Smooth muscle cell (in vitro differentiated cells): Measurements from ENCODE around the gene MYL6. TPM values are rescaled to one million over a fixed set of nuclear protein-coding genes. Genes with fewer than 3 reads are reported as not detected.

Source experiments
- DNase-seq: peaks from one replicate; lab custom pipeline; 2025; ENCODE audit not compliant: unreplicated experiment; lab: John Stamatoyannopoulos, UW
- H2AFZ ChIP-seq: fragments of 200-600 bp; sonication (generic); 2 replicates; pipeline ENCODE4 v1.6.0; 2016; ENCODE audit warnings: antibody characterized with exemption, low read depth, mild to moderate bottlenecking
- H3F3A ChIP-seq: fragments of 200-600 bp; sonication (generic); 2 replicates; pipeline ENCODE4 v1.6.0; 2017; ENCODE audit warnings: antibody characterized with exemption, low read depth
- H3K27ac ChIP-seq: fragments of 200-600 bp; sonication (generic); 2 replicates; pipeline ENCODE4 v1.5.1; 2016; ENCODE audit warnings: low read depth, mild to moderate bottlenecking
- H3K27me3 ChIP-seq: fragments of 200-600 bp; sonication (generic); 2 replicates; pipeline ENCODE4 v1.6.1; 2016; ENCODE audit warnings: low read depth, mild to moderate bottlenecking
- H3K36me3 ChIP-seq: fragments of 200-600 bp; sonication (generic); 2 replicates; pipeline ENCODE4 v1.5.1; 2016; ENCODE audit warnings: low read depth
- H3K4me1 ChIP-seq: fragments of 200-600 bp; sonication (generic); 2 replicates; pipeline ENCODE4 v1.5.1; 2016; ENCODE audit warnings: low read depth
- H3K4me2 ChIP-seq: fragments of 200-600 bp; sonication (generic); 2 replicates; pipeline ENCODE4 v1.6.0; 2016; ENCODE audit warnings: mild to moderate bottlenecking
- H3K4me3 ChIP-seq: fragments of 200-600 bp; sonication (generic); 2 replicates; pipeline ENCODE4 v1.5.1; 2016; ENCODE audit warnings: mild to moderate bottlenecking
- H3K79me2 ChIP-seq: fragments of 200-600 bp; sonication (generic); 2 replicates; pipeline ENCODE4 v1.6.0; 2016; ENCODE audit warnings: low read depth, mild to moderate bottlenecking
- H3K9ac ChIP-seq: fragments of 200-600 bp; sonication (generic); 2 replicates; pipeline ENCODE4 v1.6.0; 2016; ENCODE audit warnings: low read depth
- H3K9me3 ChIP-seq: fragments of 200-600 bp; sonication (generic); replicated peaks from 2 replicates; pipeline ENCODE4 v1.5.1; 2016; ENCODE audit warnings: low read depth
- H4K20me1 ChIP-seq: fragments of 200-600 bp; sonication (generic); 2 replicates; pipeline ENCODE4 v1.6.0; 2016; ENCODE audit warnings: low read depth
- WGBS: methylation state at CpG from one replicate; pipeline ENCODE4 v1.1.7; 2016; ENCODE audit warnings: low lambda C conversion rate; 5-methylcytosine and 5-hydroxymethylcytosine counted together
- polyA plus RNA-seq: library from polyadenylated mRNA; unstranded; fragments of >200 nt; fragmentation: Nextera tagmentation; extraction: Ambion mirVana; gene quantifications from 2 replicates; pipeline ENCODE4 v1.2.1, GENCODE V29; 2016
- total RNA-seq: library from RNA; depleted of rRNA; stranded (reverse); fragments of >200 nt; gene quantifications from 2 replicates; pipeline ENCODE4 v1.2.3, GENCODE V29; 2014
- TF ChIP-seq, protein P1 (sequence below): fragments of 200-600 bp; sonication (generic); IDR thresholded peaks from 2 replicates; pipeline ENCODE4 v1.5.1; 2017; ENCODE audit warnings: borderline replicate concordance, mild to moderate bottlenecking, antibody characterized with exemption; ENCODE audit not compliant: insufficient read depth, poor library complexity, severe bottlenecking

Gene MYL6
- 2,329 and 2,776 TPM in 2 replicates for total RNA-seq
- polyA plus RNA-seq = 4,165 and 4,181 TPM in 2 replicates

DNA sequence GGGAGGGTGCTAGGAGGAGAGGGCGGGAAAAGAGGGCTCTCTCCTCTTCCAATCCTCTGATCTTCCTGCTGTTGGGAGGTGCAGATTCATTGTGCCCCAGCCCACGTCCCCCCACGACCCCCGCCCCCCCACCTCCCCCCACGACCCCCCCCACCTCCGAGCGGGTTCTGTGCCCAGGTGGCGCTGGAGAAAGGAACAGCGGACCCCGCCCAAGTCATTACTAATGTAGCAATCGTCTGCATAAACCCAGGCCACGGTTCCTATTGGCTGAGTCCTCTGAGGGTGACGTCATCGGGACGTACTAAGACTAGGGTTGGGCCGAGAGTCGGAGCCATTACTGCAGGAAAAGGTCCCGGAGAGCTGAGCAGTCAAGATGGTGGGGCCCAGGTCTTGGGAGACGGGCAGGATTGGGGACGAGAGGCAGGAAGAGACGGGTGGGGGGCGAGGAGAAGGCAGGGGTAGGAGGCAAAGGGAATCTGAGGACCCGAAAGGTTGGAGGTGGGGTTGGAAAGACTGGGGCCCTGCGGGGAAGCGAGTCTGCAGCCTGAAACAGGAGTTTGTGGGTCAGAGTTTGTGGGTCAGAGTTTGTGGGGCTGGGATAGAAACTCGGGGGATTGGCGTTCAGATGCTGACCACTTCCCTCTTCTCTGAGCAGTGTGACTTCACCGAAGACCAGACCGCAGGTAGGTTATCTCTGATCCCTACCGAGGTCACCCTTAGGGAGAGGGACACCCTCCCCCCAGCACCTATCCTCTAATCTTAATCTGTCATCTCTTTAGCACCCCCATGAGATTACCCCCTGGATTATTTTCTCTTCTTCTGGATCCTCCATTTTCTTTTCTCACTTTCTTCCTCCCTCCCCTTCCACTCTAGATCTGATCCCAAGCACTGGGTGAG, at the start of gene MYL6:
Gene MYL6 (plus strand): TSS at position 331 of the 897 bp plus-strand sequence. CDS start 43 bp downstream, at position 374.
- Histone ChIP-seq H3K4me1 (peaks cover 39% of the 10 kb centered on the region), H3K4me2 (peak within 1 kb of the TSS; percentile 100), H3K9me3 (no peaks in the 10 kb centered on the region), H3K27ac (peak within 1 kb of the TSS; percentile 82), H3K36me3 (no peaks in the 10 kb centered on the region), H3F3A (peaks cover 42% of the 10 kb centered on the region), H3K4me3 (peak within 1 kb of the TSS; percentile 90), H3K27me3 (no peaks in the 10 kb centered on the region), H2AFZ (no peak within 1 kb of the TSS), H4K20me1 (peaks cover 47% of the 10 kb centered on the region), H3K79me2 (peaks cover 34% of the 10 kb centered on the region), H3K9ac (peak within 1 kb of the TSS; percentile 95)
- TF ChIP-seq, protein P1, sequence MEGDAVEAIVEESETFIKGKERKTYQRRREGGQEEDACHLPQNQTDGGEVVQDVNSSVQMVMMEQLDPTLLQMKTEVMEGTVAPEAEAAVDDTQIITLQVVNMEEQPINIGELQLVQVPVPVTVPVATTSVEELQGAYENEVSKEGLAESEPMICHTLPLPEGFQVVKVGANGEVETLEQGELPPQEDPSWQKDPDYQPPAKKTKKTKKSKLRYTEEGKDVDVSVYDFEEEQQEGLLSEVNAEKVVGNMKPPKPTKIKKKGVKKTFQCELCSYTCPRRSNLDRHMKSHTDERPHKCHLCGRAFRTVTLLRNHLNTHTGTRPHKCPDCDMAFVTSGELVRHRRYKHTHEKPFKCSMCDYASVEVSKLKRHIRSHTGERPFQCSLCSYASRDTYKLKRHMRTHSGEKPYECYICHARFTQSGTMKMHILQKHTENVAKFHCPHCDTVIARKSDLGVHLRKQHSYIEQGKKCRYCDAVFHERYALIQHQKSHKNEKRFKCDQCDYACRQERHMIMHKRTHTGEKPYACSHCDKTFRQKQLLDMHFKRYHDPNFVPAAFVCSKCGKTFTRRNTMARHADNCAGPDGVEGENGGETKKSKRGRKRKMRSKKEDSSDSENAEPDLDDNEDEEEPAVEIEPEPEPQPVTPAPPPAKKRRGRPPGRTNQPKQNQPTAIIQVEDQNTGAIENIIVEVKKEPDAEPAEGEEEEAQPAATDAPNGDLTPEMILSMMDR = no peak
- peak; percentile 58 for DNase-seq
- under 1% methylated on average over 21 of the region's 30 CpGs for WGBS

DNA sequence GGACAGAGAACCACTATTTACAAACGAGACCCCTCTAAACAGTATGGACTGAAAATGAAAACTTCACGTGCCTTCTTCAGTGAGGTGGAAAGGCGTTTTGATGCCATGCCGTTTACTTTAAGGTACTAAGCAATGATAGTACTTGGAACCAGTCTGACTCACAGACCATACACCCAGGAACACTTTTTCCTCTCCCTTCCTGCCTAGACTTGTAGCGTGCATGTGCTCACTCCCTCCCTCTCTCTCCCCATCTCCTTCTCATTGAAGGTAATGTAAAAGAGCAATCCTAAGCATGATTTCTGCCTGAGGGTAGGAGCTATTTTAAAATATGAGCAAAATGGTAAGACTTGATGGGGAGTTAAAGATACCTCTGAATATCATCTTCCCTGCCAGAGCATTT, 47.6 kb upstream of the MYL6 start:
- no peaks in the 10 kb centered on the region for H3K27me3 ChIP-seq
- peaks cover 6% of the 10 kb centered on the region for H3K4me1 ChIP-seq
- DNase-seq = no peak
- peaks cover 9% of the 10 kb centered on the region for H4K20me1 ChIP-seq
- H3K79me2 ChIP-seq = peaks cover 14% of the 10 kb centered on the region
- WGBS = 89% methylated on average over 5 of the region's 5 CpGs
- no peaks in the 10 kb centered on the region for H3K9me3 ChIP-seq
- H3K9ac ChIP-seq = no peak overlapping the region
- TF ChIP-seq, protein P1 = no peak
- H3K4me3 ChIP-seq = no peak overlapping the region
- H2AFZ ChIP-seq = no peak overlapping the region
- peak overlapping the region; percentile 25 for H3K27ac ChIP-seq
- H3K4me2 ChIP-seq = no peak overlapping the region
- H3F3A ChIP-seq = peaks cover 26% of the 10 kb centered on the region
- H3K36me3 ChIP-seq = peaks cover 11% of the 10 kb centered on the region

DNA sequence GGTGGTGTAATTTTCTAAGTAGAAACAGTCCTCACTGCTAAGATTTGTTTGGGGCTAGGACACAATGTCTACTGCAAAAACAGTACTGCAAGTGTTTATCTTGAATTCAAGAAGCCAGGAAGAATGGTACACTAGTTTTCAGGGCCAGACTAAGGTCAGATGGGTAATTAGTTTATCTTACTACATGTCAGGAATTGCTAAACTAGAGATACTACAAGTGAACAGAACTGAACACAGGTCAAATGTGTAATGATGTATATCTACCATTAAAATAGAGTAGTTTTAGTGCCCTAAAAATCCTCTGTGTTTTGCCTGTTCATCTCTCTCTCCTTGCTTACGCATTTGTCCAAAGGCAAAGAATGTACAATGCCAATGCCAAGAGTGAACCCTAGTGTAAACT, 44.1 kb upstream of the MYL6 start:
- Histone ChIP-seq H3F3A (peaks cover 31% of the 10 kb centered on the region), H3K9ac (no peak overlapping the region), H3K36me3 (peaks cover 5% of the 10 kb centered on the region), H3K27me3 (no peaks in the 10 kb centered on the region), H3K9me3 (no peaks in the 10 kb centered on the region), H3K4me2 (no peak overlapping the region), H2AFZ (no peak overlapping the region), H4K20me1 (peaks cover 5% of the 10 kb centered on the region), H3K4me1 (peaks cover 6% of the 10 kb centered on the region), H3K4me3 (no peak overlapping the region), H3K27ac (no peak overlapping the region), H3K79me2 (peaks cover 8% of the 10 kb centered on the region)
- no peak for DNase-seq
- TF ChIP-seq, protein P1 = no peak
- 89% methylated on average over 1 of the region's 1 CpG for WGBS
